ENCODE data around the gene RAB10. TPM values are rescaled to one million over a fixed set of nuclear protein-coding genes. Genes with fewer than 3 reads are reported as not detected.

Gene RAB10
- total and polyA plus RNA-seq, 2 experiments from 2014 or later, result 102 to 143 TPM

DNA sequence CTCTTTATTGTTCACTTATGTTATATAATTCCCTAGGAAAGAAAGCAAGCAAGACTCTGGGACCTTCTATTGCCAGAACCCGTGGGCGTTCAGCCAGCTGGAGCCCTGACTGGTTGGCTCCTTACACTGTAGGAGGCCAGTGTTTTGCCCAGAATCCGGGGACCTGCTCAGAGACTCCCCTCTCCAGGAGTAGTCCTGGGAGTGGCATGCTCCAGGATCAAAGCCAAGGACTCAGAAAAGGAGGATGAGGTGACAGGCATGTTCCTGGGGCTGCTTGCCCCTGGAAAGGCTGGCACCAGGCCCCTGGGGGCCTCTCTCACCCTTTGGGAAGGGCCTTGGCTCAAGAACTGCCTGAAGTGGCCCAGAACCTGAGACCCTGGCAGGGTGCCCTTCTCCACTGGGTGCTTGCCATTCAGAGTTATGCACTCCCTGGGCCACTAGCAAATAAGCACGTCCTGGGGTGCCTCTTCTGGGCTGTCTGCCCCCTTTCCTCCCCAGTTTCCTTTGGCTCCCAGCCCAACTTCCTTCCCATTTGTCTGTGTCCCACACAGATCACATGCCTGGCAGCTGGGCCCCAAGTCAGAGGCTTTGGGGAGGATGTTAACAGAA lies 32.0 kb upstream of the RAB10 start (continued):
- TF ChIP-seq, protein P1, sequence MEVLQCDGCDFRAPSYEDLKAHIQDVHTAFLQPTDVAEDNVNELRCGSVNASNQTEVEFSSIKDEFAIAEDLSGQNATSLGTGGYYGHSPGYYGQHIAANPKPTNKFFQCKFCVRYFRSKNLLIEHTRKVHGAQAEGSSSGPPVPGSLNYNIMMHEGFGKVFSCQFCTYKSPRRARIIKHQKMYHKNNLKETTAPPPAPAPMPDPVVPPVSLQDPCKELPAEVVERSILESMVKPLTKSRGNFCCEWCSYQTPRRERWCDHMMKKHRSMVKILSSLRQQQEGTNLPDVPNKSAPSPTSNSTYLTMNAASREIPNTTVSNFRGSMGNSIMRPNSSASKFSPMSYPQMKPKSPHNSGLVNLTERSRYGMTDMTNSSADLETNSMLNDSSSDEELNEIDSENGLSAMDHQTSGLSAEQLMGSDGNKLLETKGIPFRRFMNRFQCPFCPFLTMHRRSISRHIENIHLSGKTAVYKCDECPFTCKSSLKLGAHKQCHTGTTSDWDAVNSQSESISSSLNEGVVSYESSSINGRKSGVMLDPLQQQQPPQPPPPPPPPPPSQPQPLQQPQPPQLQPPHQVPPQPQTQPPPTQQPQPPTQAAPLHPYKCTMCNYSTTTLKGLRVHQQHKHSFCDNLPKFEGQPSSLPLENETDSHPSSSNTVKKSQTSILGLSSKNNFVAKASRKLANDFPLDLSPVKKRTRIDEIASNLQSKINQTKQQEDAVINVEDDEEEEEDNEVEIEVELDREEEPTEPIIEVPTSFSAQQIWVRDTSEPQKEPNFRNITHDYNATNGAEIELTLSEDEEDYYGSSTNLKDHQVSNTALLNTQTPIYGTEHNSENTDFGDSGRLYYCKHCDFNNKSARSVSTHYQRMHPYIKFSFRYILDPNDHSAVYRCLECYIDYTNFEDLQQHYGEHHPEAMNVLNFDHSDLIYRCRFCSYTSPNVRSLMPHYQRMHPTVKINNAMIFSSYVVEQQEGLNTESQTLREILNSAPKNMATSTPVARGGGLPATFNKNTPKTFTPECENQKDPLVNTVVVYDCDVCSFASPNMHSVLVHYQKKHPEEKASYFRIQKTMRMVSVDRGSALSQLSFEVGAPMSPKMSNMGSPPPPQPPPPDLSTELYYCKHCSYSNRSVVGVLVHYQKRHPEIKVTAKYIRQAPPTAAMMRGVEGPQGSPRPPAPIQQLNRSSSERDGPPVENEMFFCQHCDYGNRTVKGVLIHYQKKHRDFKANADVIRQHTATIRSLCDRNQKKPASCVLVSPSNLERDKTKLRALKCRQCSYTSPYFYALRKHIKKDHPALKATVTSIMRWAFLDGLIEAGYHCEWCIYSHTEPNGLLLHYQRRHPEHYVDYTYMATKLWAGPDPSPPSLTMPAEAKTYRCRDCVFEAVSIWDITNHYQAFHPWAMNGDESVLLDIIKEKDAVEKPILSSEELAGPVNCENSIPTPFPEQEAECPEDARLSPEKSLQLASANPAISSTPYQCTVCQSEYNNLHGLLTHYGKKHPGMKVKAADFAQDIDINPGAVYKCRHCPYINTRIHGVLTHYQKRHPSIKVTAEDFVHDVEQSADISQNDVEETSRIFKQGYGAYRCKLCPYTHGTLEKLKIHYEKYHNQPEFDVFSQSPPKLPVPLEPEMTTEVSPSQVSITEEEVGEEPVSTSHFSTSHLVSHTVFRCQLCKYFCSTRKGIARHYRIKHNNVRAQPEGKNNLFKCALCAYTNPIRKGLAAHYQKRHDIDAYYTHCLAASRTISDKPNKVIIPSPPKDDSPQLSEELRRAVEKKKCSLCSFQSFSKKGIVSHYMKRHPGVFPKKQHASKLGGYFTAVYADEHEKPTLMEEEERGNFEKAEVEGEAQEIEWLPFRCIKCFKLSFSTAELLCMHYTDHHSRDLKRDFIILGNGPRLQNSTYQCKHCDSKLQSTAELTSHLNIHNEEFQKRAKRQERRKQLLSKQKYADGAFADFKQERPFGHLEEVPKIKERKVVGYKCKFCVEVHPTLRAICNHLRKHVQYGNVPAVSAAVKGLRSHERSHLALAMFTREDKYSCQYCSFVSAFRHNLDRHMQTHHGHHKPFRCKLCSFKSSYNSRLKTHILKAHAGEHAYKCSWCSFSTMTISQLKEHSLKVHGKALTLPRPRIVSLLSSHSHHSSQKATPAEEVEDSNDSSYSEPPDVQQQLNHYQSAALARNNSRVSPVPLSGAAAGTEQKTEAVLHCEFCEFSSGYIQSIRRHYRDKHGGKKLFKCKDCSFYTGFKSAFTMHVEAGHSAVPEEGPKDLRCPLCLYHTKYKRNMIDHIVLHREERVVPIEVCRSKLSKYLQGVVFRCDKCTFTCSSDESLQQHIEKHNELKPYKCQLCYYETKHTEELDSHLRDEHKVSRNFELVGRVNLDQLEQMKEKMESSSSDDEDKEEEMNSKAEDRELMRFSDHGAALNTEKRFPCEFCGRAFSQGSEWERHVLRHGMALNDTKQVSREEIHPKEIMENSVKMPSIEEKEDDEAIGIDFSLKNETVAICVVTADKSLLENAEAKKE (CRISPR knock-in tag; IDR thresholded peaks at IDR 0.05), result no peak
- TF ChIP-seq EZH2phosphoT487 (IDR thresholded peaks at IDR 0.05; ENCODE audit: unreplicated experiment) (no peak), JUNB (IDR thresholded peaks at IDR 0.05; ENCODE audit: unreplicated experiment) (no peak), CREB1 (CRISPR knock-in tag; IDR thresholded peaks at IDR 0.05; ENCODE audit: low read depth) (no peak), EZH2 (IDR thresholded peaks at IDR 0.05; ENCODE audit: low read depth, unreplicated experiment) (no peak), ZNF331 (CRISPR knock-in tag; IDR thresholded peaks at IDR 0.05; ENCODE audit: low read depth) (no peak)

DNA sequence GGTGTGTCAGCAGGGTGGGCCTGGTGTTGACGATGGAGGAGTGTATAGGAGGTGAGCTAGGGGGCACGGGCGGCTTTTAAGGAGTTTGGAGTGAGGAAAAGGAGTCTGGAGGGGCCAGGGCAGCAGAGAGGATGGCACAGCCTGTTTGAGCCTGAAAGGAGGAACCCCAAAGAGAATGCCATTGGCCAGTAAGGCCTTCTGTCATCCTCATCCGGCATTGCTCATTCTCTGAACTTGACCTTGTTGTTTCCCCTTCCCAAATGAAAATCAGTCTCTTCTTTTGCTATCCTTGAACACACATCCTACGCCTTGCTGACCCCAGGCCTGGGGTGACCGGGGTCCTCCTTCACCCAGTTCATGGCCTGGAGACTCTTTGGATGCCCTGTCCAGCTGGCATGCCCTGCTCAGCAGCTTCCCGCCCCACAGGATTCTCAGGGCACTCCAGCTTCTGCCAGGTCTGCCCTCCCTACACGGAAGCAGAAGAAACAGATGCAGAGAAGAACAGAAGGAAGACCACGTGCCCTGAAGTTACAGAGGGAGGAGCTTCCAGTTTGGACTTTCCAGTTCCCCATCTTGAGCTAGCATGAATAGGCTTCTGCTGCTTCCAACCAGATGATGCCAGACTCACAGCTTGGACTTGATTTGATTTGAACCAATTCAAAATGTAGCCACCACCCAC lies 31.1 kb upstream of the RAB10 start:
- Histone ChIP-seq H4K20me1 (replicated peaks; ENCODE audit: insufficient read depth) (no peaks in the 10 kb centered on the region), H3F3A (replicated peaks; ENCODE audit: low read depth) (no peaks in the 10 kb centered on the region), H3K9me2 (ENCODE audit: insufficient read depth) (no peaks in the 10 kb centered on the region), H3K4me2 (no peak overlapping the region), H3K27me3 (ENCODE audit: insufficient read depth) (no peaks in the 10 kb centered on the region), H2AFZ (no peak overlapping the region), H3K4me3 (no peak overlapping the region), H3K79me2 (replicated peaks; ENCODE audit: insufficient read depth) (no peaks in the 10 kb centered on the region), H3K27ac (ENCODE audit: low read depth) (no peak overlapping the region), H3K36me3 (ENCODE audit: insufficient read depth) (no peaks in the 10 kb centered on the region), H3K4me1 (ENCODE audit: insufficient read depth) (no peaks in the 10 kb centered on the region)
- peaks cover 11% of the 10 kb centered on the region for H3K27me3 Mint-ChIP-seq (ENCODE audit: insufficient read depth, low read depth, poor library complexity)
- no peak for DNase-seq (ENCODE audit: low spot score)
- H3K4me1 Mint-ChIP-seq, result peaks cover 3% of the 10 kb centered on the region
- no peak for ATAC-seq
- no peaks in the 10 kb centered on the region; the same call in 2 of the 3 replicates for H3K9me3 Mint-ChIP-seq
- no peaks in the 10 kb centered on the region for H3K36me3 Mint-ChIP-seq (ENCODE audit: low read depth)
- no peak overlapping the region for H3K4me3 Mint-ChIP-seq
- no peak overlapping the region for H3K27ac Mint-ChIP-seq
- TF ChIP-seq STAT1 (IDR thresholded peaks at IDR 0.05; ENCODE audit: unreplicated experiment), result no peak
- no peak for TF ChIP-seq POLR2AphosphoS5 (IDR thresholded peaks at IDR 0.05; ENCODE audit: low read depth)
- TF ChIP-seq, protein P1 (CRISPR knock-in tag; IDR thresholded peaks at IDR 0.05), result no peak
- TF ChIP-seq ZNF114 (CRISPR knock-in tag; IDR thresholded peaks at IDR 0.05), result no peak
- TF ChIP-seq NANOG (IDR thresholded peaks at IDR 0.05; ENCODE audit: borderline replicate concordance), result no peak

Data from GM23338 (cell line).